GM21515 (cell line): ENCODE data around the gene ANKRD36.
"Not testable (repeated sequence)": the region's sequence is repeated elsewhere in the genome, so short reads cannot be mapped to it uniquely, and the experiment has no call there.

ENCODE experiments used
- ATAC-seq: cut with Tn5 transposase; IDR thresholded peaks from one replicate; pipeline ENCODE4 v1.9.1; 2021; ENCODE audit not compliant: unreplicated experiment

Gene ANKRD36

GRCh38 chr2:97112320-97113049, 468 bp upstream of the ANKRD36 start:
- ATAC-seq = not testable (repeated sequence)

- ATAC-seq = peak; percentile 3
Observed at GRCh38 chr2:97113882-97114255, 916 bp downstream of the ANKRD36 start.

- ATAC-seq = not testable (repeated sequence)
Observed at GRCh38 chr2:97129090-97129489, 16.1 kb downstream of the ANKRD36 start.

DNA sequence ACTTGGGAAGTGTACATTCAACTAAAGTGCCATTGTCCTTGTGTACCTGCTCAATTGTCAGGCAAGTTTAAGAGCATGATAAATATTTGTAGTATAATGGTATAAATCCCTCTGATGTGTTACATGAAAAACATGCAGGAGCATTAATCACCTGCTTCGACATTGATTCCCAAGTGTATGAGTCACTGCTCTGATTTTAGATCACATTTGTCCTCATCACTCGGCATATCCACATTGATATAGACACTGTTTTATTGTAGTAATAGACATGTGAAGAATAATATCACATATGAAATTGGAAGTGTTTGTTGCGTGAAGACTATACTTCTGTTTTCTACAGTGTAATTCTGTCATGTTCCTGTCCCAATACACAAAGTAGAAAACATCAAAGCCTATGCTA, 31.1 kb downstream of the ANKRD36 start:
- not testable (repeated sequence) for ATAC-seq

DNA sequence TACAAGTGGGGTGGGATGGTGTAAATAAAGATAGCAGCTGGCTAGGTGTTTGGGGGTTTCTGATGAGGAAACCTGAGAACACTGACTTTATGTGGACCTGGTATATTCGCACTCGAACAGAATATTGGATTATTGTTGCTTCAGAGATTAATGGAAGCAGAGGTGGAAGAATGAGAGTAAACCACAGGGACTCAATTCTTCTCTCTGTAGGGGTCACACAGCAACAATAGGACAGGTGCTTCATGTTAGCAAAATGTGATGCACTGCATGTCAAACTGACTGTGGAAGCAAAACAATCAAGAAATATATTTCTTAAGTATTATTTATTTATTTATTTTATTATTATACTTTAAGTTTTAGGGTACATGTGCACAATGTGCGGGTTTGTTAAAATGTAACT, 53.6 kb downstream of the ANKRD36 start:
- not testable (repeated sequence) for ATAC-seq

DNA sequence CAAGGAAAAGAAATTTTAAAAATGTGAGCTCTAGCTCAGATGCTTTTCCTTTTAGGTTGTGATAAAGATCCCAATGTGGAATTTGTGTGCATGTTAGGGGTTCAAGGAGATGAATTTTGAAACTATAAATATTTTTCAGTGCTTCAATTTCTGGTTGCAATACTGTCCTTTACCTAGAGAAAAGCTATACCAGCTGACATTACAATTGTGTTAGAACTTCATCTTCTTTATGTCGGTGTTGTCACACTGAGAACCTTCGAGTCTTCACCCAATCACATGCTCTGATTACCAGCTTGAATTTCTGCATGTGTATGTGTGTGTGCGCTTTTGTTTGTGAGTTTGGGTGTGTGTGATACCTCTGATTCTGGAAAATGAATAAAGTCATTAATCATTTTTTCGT, 55.0 kb downstream of the ANKRD36 start:
- not testable (repeated sequence) for ATAC-seq

- ATAC-seq = not testable (repeated sequence)
Observed at GRCh38 chr2:97168583-97168982, 55.6 kb downstream of the ANKRD36 start.

DNA sequence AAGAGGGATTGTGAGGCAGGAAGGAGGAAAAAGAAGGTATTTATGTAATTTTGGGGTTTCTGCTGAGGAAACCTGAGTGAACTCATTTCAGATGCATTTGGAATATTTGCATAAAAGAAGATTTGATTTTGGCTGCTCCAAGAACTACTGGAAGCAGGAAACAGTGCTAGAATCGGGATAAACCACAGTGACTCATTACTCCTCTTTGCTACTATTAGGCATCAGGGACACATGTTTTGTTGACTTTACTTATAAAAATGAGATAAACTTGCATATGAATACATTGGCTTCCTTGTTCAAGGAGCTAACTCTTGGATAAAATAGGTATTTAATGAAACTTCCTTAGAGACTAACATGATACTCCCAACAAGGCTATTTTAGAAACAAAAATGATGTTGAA, 67.4 kb downstream of the ANKRD36 start:
- ATAC-seq = not testable (repeated sequence)

GRCh38 chr2:97195349-97195748, 82.4 kb downstream of the ANKRD36 start:
- ATAC-seq = not testable (repeated sequence)

GRCh38 chr2:97197251-97197650, 84.3 kb downstream of the ANKRD36 start:
- ATAC-seq = not testable (repeated sequence)

- ATAC-seq = not testable (repeated sequence)
Observed at GRCh38 chr2:97200887-97201286, 87.9 kb downstream of the ANKRD36 start.

- ATAC-seq = not testable (repeated sequence)
Observed at GRCh38 chr2:97202643-97203250, 89.8 kb downstream of the ANKRD36 start.

GRCh38 chr2:97210325-97210724, 97.4 kb downstream of the ANKRD36 start:
- ATAC-seq = no peak

- not testable (repeated sequence) for ATAC-seq
Observed at GRCh38 chr2:97215025-97215424, 102.1 kb downstream of the ANKRD36 start.

- ATAC-seq = not testable (repeated sequence)
Observed at GRCh38 chr2:97230848-97231585, 118.1 kb downstream of the ANKRD36 start.

GRCh38 chr2:97232981-97233380, 120.0 kb downstream of the ANKRD36 start:
- ATAC-seq = not testable (repeated sequence)

GRCh38 chr2:97233660-97234295, 120.8 kb downstream of the ANKRD36 start:
- ATAC-seq = not testable (repeated sequence)

DNA sequence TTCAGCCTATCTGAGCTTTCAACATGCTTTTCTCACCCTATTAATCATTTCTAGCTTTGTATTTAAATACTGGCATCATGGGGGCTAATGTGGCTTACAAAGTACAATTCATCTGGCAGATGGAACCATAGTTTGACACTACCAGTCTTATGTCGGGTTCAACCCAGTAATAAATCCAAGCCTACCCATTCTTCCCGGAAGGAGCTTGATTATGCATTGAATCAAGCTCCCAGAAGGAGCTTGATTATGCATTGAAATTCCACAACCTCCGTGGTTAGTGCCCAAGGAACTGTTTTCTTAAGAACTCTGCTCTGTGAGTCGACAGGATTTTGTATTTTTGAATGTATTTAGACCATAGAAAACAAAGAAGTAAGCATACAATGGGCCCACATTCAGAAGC, 148.2 kb downstream of the ANKRD36 start:
- not testable (repeated sequence) for ATAC-seq

DNA sequence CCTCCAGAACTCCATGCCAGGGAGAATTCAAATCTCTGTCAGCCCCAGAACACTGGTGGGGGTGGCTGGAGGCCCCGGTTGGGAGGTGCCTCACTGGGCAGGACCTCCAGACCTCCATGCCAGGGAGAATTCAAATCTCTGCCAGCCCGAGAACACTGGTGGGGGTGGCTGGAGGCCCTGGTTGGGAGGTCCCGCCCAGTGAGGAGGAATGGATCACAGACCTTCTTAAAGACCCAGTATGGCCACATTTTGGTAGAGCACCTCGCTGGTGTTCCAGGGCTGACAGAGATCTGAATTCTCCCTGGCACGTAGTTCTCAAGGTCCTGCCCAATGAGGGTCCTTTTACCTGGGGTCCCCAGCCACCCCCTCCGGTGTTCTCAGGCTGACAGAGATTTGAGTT, 153.5 kb downstream of the ANKRD36 start:
- not testable (repeated sequence) for ATAC-seq

DNA sequence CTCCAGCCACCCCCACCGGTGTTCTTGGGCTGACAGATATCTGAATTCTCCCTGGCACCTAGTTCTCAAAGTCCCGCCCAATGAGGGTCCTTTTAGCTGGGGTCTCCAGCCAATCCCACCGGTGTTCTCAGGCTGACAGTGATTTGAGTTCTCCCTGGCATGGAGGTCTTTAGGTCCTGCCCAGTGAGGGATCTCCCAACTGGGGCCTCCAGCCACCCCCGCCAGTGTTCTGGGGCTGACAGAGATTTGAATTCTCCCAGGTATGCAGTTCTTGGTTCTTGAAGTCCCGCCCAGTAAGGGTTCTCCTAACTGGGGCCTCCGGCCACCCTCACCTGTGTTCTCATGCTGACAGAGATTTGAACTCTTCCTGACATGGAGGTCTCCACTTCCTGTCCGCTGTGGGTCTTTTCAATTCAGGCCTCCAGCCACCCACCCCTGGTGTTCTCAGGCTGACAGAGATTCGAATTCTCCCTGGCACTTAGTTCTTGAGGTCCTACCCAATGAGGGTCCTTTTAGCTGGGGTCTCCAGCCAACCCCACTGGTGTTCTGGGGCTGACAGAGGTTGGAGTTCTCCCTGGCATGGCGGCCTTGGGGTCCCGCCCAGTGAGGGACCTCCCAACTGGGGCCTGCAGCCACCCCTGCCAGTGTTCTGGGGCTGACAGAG, 154.6 kb downstream of the ANKRD36 start:
- no peak for ATAC-seq
